Panc1 (cell line): ENCODE data around the gene CGN. TPM values are rescaled to one million over a fixed set of nuclear protein-coding genes. Genes with fewer than 3 reads are reported as not detected.

Experiments
- ATAC-seq: fragments of 200-7000 bp; cut with Tn5 transposase; 2 replicates; pipeline ENCODE4 v1.9.1; 2020; ENCODE audit warnings: mild to moderate bottlenecking, moderate library complexity
- BruUV-seq: library from RNA; stranded (reverse); fragments of 400-500 nt; replicated peaks from 2 replicates; lab custom pipeline; 2021; lab: Mats Ljungman, UMichigan
- CTCF ChIA-PET: fragments of 300-600 bp; sonication (Branson Sonifier 250); formaldehyde crosslinking; loops from one replicate; lab custom pipeline; 2022; ENCODE audit warnings: antibody characterized with exemption; lab: Charles Lee
- POLR2A ChIA-PET: fragments of 300-600 bp; sonication (Branson Sonifier 250); formaldehyde crosslinking; loops from one replicate; lab custom pipeline; 2022; ENCODE audit warnings: antibody characterized with exemption; lab: Charles Lee
- DNase-seq: peaks from one replicate; pipeline ENCODE4 v3.0.0-alpha.2; 2010; ENCODE audit warnings: low read depth, low spot score
- H3K27ac ChIP-seq: 2 replicates; pipeline ENCODE4 v1.5.1; 2011; ENCODE audit warnings: mild to moderate bottlenecking, low read length, inconsistent platforms
- H3K27me3 ChIP-seq: fragments of 200-500 bp; sonication (Bioruptor generic); 2 replicates; pipeline ENCODE4 v1.6.0; 2014; ENCODE audit warnings: low read length, inconsistent platforms; ENCODE audit not compliant: control insufficient read depth, insufficient read depth
- H3K36me3 ChIP-seq: fragments of 200-500 bp; sonication (Bioruptor generic); 2 replicates; pipeline ENCODE4 v1.5.1; 2014; ENCODE audit warnings: inconsistent platforms, mild to moderate bottlenecking, low read length, moderate library complexity; ENCODE audit not compliant: control insufficient read depth, insufficient read depth
- H3K4me1 ChIP-seq: 2 replicates; pipeline ENCODE4 v1.5.1; 2011; ENCODE audit warnings: inconsistent platforms, mild to moderate bottlenecking, low read length, moderate library complexity; ENCODE audit not compliant: control insufficient read depth, insufficient read depth
- H3K4me3 ChIP-seq, 2 experiments: 2 replicates each; pipeline ENCODE4 v1.5.1; 2011 to 2012; ENCODE audit warnings: low read depth in 2 of 2, low read length in 2 of 2, mild to moderate bottlenecking in 2 of 2, inconsistent platforms in 1 of 2, moderate library complexity in 1 of 2
- H3K9me3 ChIP-seq: fragments of 200-500 bp; sonication (Bioruptor generic); 2 replicates; pipeline ENCODE4 v1.5.1; 2014; ENCODE audit warnings: low read depth, mild to moderate bottlenecking, inconsistent platforms, low read length, moderate library complexity; ENCODE audit not compliant: control insufficient read depth, insufficient read depth
- CTCF ChIP-seq: fragments of 450-650 bp; IDR thresholded peaks from 2 replicates; pipeline ENCODE4 v1.5.1; 2017; ENCODE audit warnings: mild to moderate bottlenecking
- POLR2AphosphoS5 ChIP-seq: IDR thresholded peaks from 2 replicates; pipeline ENCODE4 v1.6.1; 2012; ENCODE audit warnings: mild to moderate bottlenecking, low read depth, low read length, moderate library complexity
- REST ChIP-seq, 2 experiments: IDR thresholded peaks; 2 replicates each; pipeline ENCODE4 v1.6.1; 2011 to 2012; ENCODE audit warnings: low read depth in 2 of 2, control low read depth in 1 of 2, low read length in 1 of 2, mild to moderate bottlenecking in 1 of 2, moderate library complexity in 1 of 2; ENCODE audit not compliant: insufficient read depth in 1 of 2
- SIN3A ChIP-seq: IDR thresholded peaks from 2 replicates; pipeline ENCODE4 v1.6.1; 2012; ENCODE audit warnings: low read depth, mild to moderate bottlenecking, low read length, moderate library complexity, borderline replicate concordance; ENCODE audit not compliant: insufficient read depth
- TCF7L2 ChIP-seq: IDR thresholded peaks from 2 replicates; pipeline ENCODE4 v1.6.1; 2011; ENCODE audit warnings: mild to moderate bottlenecking, low read depth, low read length, inconsistent platforms
- in situ Hi-C: cut with HindIII; loops from 2 replicates; pipeline ENCODE4 v1.10.0; 2016; ENCODE audit warnings: low sequenced_read_pairs, low pct_unique_long_range_greater_than_20kb
- intact Hi-C: fragments of 100-400 bp; cut with micrococcal nuclease; formaldehyde crosslinking; loops from one replicate; pipeline ENCODE4 v1.10.0; 2022; ENCODE audit not compliant: unreplicated experiment
- total RNA-seq: library from RNA; stranded (reverse); gene quantifications from one replicate; pipeline ENCODE4 v1.2.1, GENCODE V29; 2021; ENCODE audit not compliant: unreplicated experiment

Gene CGN
- total RNA-seq, 1 experiment from 2014 or later = 10.2 TPM

- Histone ChIP-seq H3K27me3 (no peaks in the 10 kb centered on the region), H3K36me3 (no peaks in the 10 kb centered on the region), H3K27ac (no peak overlapping the region), H3K4me3 (no peak overlapping the region), H3K9me3 (no peaks in the 10 kb centered on the region), H3K4me1 (peaks cover 11% of the 10 kb centered on the region)
- intact Hi-C loops = no loop called here
- ChIA-PET CTCF (no interaction called here), POLR2A (no interaction called here)
- DNase-seq (no peak), ATAC-seq (no peak)
- in situ Hi-C loops = no loop called here
- no TSS peak for BruUV-seq
- TF ChIP-seq CTCF = no peak
- TF ChIP-seq TCF7L2 = no peak
- TF ChIP-seq SIN3A = no peak
- no peak for TF ChIP-seq POLR2AphosphoS5
- TF ChIP-seq REST (IDR thresholded peaks at IDR 0.05; ENCODE audit: insufficient read depth in 1 of 2, low read depth in 2 of 2, low read length in 1 of 2) = no peak
Observed at GRCh38 chr1:151499365-151499764, 11.8 kb upstream of the CGN start.

GRCh38 chr1:151499930-151500329 is 11.3 kb upstream of the CGN start:
- no peak for TF ChIP-seq SIN3A
- TF ChIP-seq POLR2AphosphoS5 = no peak
- TF ChIP-seq CTCF = no peak
- TF ChIP-seq TCF7L2 = no peak
- no peak for TF ChIP-seq REST (IDR thresholded peaks at IDR 0.05; ENCODE audit: insufficient read depth in 1 of 2, low read depth in 2 of 2, low read length in 1 of 2)
- ChIA-PET POLR2A (no interaction called here), CTCF (no interaction called here)
- Histone ChIP-seq H3K27me3 (no peaks in the 10 kb centered on the region), H3K36me3 (no peaks in the 10 kb centered on the region), H3K27ac (no peak overlapping the region), H3K4me3 (no peak overlapping the region), H3K9me3 (no peaks in the 10 kb centered on the region), H3K4me1 (peaks cover 7% of the 10 kb centered on the region)
- DNase-seq (no peak), ATAC-seq (no peak)
- intact Hi-C loops (no loop called here), in situ Hi-C loops (no loop called here)
- no TSS peak for BruUV-seq
